ENCODE measurements around the gene PROCA1.

The PROCA1 gene

GRCh38 chr17:28707339-28707720, 4.4 kb downstream of the PROCA1 start:
- DNase-seq (ENCODE audit: low read depth in 2 of 2): no peak

- no peak for DNase-seq (ENCODE audit: low read depth in 2 of 2)
Measured at GRCh38 chr17:28706471-28707338, 5.0 kb downstream of the PROCA1 start.

- no peak for DNase-seq (ENCODE audit: low read depth in 2 of 2)
Measured at GRCh38 chr17:28705728-28706334, 5.9 kb downstream of the PROCA1 start.

GRCh38 chr17:28705074-28705659, 6.5 kb downstream of the PROCA1 start:
- no peak for DNase-seq (ENCODE audit: low read depth in 2 of 2)

- DNase-seq (ENCODE audit: low read depth in 2 of 2): no peak
Measured at GRCh38 chr17:28704219-28704858, 7.3 kb downstream of the PROCA1 start.

- no peak for DNase-seq (ENCODE audit: low read depth in 2 of 2)
Measured at GRCh38 chr17:28703552-28704218, 8.0 kb downstream of the PROCA1 start.

GRCh38 chr17:28702752-28703150, 8.9 kb downstream of the PROCA1 start:
- no peak for DNase-seq (ENCODE audit: low read depth in 2 of 2)

GRCh38 chr17:28702026-28702751, 9.5 kb downstream of the PROCA1 start:
- DNase-seq (ENCODE audit: low read depth in 2 of 2): no peak

- no peak for DNase-seq (ENCODE audit: low read depth in 2 of 2)
Measured at GRCh38 chr17:28700830-28701492, 10.7 kb downstream of the PROCA1 start.

GRCh38 chr17:28700278-28700677, 11.4 kb downstream of the PROCA1 start:
- DNase-seq (ENCODE audit: low read depth in 2 of 2): no peak

- DNase-seq (ENCODE audit: low read depth in 2 of 2): no peak
Measured at GRCh38 chr17:28698253-28698941, 13.3 kb downstream of the PROCA1 start.

- no peak for DNase-seq (ENCODE audit: low read depth in 2 of 2)
Measured at GRCh38 chr17:28693869-28694268, 17.8 kb downstream of the PROCA1 start.

- DNase-seq (ENCODE audit: low read depth in 2 of 2): no peak
Measured at GRCh38 chr17:28689011-28689410, 22.7 kb downstream of the PROCA1 start.

GRCh38 chr17:28688481-28688880, 23.2 kb downstream of the PROCA1 start:
- no peak for DNase-seq (ENCODE audit: low read depth in 2 of 2)

GRCh38 chr17:28686296-28686695, 25.4 kb downstream of the PROCA1 start:
- no peak for DNase-seq (ENCODE audit: low read depth in 2 of 2)

GRCh38 chr17:28685366-28685765, 26.3 kb downstream of the PROCA1 start:
- no peak for DNase-seq (ENCODE audit: low read depth in 2 of 2)

GRCh38 chr17:28684963-28685362, 26.7 kb downstream of the PROCA1 start:
- no peak for DNase-seq (ENCODE audit: low read depth in 2 of 2)

- no peak for DNase-seq (ENCODE audit: low read depth in 2 of 2)
Measured at GRCh38 chr17:28682655-28683054, 29.0 kb downstream of the PROCA1 start.

GRCh38 chr17:28675980-28676379, 35.7 kb downstream of the PROCA1 start:
- DNase-seq (ENCODE audit: low read depth in 2 of 2): no peak

- no peak for DNase-seq (ENCODE audit: low read depth in 2 of 2)
Measured at GRCh38 chr17:28675490-28675889, 36.2 kb downstream of the PROCA1 start.
